ENCODE data around the gene ELP1.

ELP1 gene

DNA sequence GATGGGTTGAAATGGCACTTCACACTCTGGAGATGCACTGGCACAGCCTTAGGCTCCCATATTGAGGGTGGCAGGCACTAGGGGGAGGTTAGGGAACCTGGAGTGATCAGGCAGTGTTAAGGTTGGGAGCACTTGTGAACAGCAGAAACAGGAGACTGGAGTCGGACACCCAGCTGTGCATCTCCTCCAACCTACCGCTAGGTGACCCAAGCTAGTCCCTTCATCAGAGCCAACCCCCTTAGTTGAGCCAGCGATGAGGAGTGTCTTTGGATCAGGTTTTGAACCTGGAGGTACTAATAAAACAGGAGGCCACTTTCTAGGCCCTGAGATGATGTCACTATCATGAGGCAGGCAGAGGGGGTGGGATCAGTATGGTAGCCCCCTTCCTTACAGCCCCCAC lies 79.8 kb downstream of the ELP1 start:
- Histone ChIP-seq H3K79me2 (ENCODE audit: insufficient read depth, low read length) (no peaks in the 10 kb centered on the region), H3K4me2 (ENCODE audit: low read depth, low read length, poor library complexity, severe bottlenecking) (no peak overlapping the region), H2AFZ (ENCODE audit: low read length) (no peak overlapping the region), H3F3A (ENCODE audit: low read depth) (no peaks in the 10 kb centered on the region), H3K27me3 (ENCODE audit: insufficient read depth, low read length, poor library complexity, severe bottlenecking) (no peaks in the 10 kb centered on the region), H3K4me1 (ENCODE audit: insufficient read depth, low read length, poor library complexity, severe bottlenecking) (no peaks in the 10 kb centered on the region), H3K9me2 (replicated peaks; ENCODE audit: low read depth, low read length) (no peaks in the 10 kb centered on the region), H4K20me1 (ENCODE audit: insufficient read depth, low read length, poor library complexity, severe bottlenecking) (no peaks in the 10 kb centered on the region), H3K9ac (ENCODE audit: low read depth, low read length, poor library complexity, severe bottlenecking) (no peak overlapping the region), H3K36me3 (ENCODE audit: insufficient read depth, low read length) (no peaks in the 10 kb centered on the region), H3K9me3 (ENCODE audit: insufficient read depth, low read depth, low read length) (no peaks in the 10 kb centered on the region), H3K4me3 (ENCODE audit: low read length, poor library complexity, severe bottlenecking) (no peak overlapping the region)
- TF ChIP-seq, protein P1, sequence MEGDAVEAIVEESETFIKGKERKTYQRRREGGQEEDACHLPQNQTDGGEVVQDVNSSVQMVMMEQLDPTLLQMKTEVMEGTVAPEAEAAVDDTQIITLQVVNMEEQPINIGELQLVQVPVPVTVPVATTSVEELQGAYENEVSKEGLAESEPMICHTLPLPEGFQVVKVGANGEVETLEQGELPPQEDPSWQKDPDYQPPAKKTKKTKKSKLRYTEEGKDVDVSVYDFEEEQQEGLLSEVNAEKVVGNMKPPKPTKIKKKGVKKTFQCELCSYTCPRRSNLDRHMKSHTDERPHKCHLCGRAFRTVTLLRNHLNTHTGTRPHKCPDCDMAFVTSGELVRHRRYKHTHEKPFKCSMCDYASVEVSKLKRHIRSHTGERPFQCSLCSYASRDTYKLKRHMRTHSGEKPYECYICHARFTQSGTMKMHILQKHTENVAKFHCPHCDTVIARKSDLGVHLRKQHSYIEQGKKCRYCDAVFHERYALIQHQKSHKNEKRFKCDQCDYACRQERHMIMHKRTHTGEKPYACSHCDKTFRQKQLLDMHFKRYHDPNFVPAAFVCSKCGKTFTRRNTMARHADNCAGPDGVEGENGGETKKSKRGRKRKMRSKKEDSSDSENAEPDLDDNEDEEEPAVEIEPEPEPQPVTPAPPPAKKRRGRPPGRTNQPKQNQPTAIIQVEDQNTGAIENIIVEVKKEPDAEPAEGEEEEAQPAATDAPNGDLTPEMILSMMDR (conservative IDR thresholded peaks at IDR 0.05; ENCODE audit: low read length): no peak
- TF ChIP-seq EZH2phosphoT487 (IDR thresholded peaks at IDR 0.05; ENCODE audit: borderline replicate concordance): no peak

DNA sequence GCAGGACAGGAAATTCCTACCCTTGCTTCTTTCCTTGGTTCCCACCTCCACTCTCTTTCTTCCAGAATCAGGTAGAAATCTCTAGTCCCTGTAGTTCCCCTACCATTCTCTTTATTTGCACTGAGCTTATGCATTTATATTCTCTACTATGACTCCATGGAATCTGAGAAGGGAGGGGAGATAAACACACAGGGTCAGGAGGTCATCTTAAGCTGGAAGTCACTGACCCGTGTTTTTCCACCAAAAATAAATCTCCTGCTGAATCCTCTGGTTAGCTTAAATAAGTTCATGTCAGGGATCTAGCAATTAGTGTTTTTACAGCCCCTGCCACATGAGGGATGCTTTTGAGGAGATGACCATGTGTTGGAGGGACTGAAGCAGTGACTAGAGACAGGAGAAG lies 81.8 kb downstream of the ELP1 start:
- no peak overlapping the region for H2AFZ ChIP-seq (ENCODE audit: low read length)
- no peaks in the 10 kb centered on the region for H3K27me3 ChIP-seq (ENCODE audit: insufficient read depth, low read length, poor library complexity, severe bottlenecking)
- no peak overlapping the region for H3K4me2 ChIP-seq (ENCODE audit: low read depth, low read length, poor library complexity, severe bottlenecking)
- no peaks in the 10 kb centered on the region for H3K36me3 ChIP-seq (ENCODE audit: insufficient read depth, low read length)
- H3K79me2 ChIP-seq (ENCODE audit: insufficient read depth, low read length): no peaks in the 10 kb centered on the region
- no peaks in the 10 kb centered on the region for H4K20me1 ChIP-seq (ENCODE audit: insufficient read depth, low read length, poor library complexity, severe bottlenecking)
- H3K9ac ChIP-seq (ENCODE audit: low read depth, low read length, poor library complexity, severe bottlenecking): no peak overlapping the region
- H3K9me2 ChIP-seq (replicated peaks; ENCODE audit: low read depth, low read length): no peaks in the 10 kb centered on the region
- no peak for TF ChIP-seq EZH2phosphoT487 (IDR thresholded peaks at IDR 0.05; ENCODE audit: borderline replicate concordance)
- TF ChIP-seq, protein P1 (conservative IDR thresholded peaks at IDR 0.05; ENCODE audit: low read length): no peak
- no peaks in the 10 kb centered on the region for H3F3A ChIP-seq (ENCODE audit: low read depth)
- H3K4me3 ChIP-seq (ENCODE audit: low read length, poor library complexity, severe bottlenecking): no peak overlapping the region
- no peaks in the 10 kb centered on the region for H3K9me3 ChIP-seq (ENCODE audit: insufficient read depth, low read depth, low read length)
- H3K4me1 ChIP-seq (ENCODE audit: insufficient read depth, low read length, poor library complexity, severe bottlenecking): no peaks in the 10 kb centered on the region

DNA sequence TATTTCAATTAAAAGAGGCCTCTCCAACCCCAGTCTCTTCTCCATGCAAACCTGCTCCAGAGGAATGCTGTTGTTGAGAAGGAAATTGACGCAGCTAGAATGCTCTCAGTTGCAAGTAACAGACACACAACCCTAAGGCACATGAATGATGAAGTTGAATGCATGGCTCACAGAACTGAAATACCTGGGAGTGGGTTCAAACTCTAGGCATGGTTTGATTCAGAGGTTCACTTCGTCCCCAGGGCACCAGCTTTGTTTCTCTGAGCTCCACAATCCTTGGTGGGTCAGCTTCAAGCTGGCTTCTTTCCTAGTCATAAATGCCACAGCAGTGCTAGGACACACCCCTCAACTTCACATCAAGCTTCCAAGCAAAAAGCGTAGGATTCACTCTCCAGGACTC lies 82.8 kb downstream of the ELP1 start:
- TF ChIP-seq EZH2phosphoT487 (IDR thresholded peaks at IDR 0.05; ENCODE audit: borderline replicate concordance): no peak
- TF ChIP-seq, protein P1 (conservative IDR thresholded peaks at IDR 0.05; ENCODE audit: low read length): no peak
- Histone ChIP-seq H3K27me3 (ENCODE audit: insufficient read depth, low read length, poor library complexity, severe bottlenecking) (no peaks in the 10 kb centered on the region), H4K20me1 (ENCODE audit: insufficient read depth, low read length, poor library complexity, severe bottlenecking) (no peaks in the 10 kb centered on the region), H3K9me2 (replicated peaks; ENCODE audit: low read depth, low read length) (no peaks in the 10 kb centered on the region), H3K4me3 (ENCODE audit: low read length, poor library complexity, severe bottlenecking) (no peak overlapping the region), H3K9ac (ENCODE audit: low read depth, low read length, poor library complexity, severe bottlenecking) (no peak overlapping the region), H2AFZ (ENCODE audit: low read length) (no peak overlapping the region), H3K4me2 (ENCODE audit: low read depth, low read length, poor library complexity, severe bottlenecking) (no peak overlapping the region), H3K79me2 (ENCODE audit: insufficient read depth, low read length) (no peaks in the 10 kb centered on the region), H3K36me3 (ENCODE audit: insufficient read depth, low read length) (no peaks in the 10 kb centered on the region), H3K9me3 (ENCODE audit: insufficient read depth, low read depth, low read length) (no peaks in the 10 kb centered on the region), H3K4me1 (ENCODE audit: insufficient read depth, low read length, poor library complexity, severe bottlenecking) (no peaks in the 10 kb centered on the region), H3F3A (ENCODE audit: low read depth) (no peaks in the 10 kb centered on the region)

Data from Loucy (cell line).